IPS-20b (cell line): ENCODE results near the gene NGF.
"Not testable (repeated sequence)": the region's sequence is repeated elsewhere in the genome, so short reads cannot be mapped to it uniquely, and the experiment has no call there.

Source experiments
- H3K27ac ChIP-seq: one replicate; pipeline ENCODE4 v1.5.1; 2013; ENCODE audit warnings: low read length
- H3K27me3 ChIP-seq: 2 replicates; pipeline ENCODE4 v1.6.1; 2013; ENCODE audit warnings: mild to moderate bottlenecking, low read length, inconsistent platforms; ENCODE audit not compliant: insufficient read depth
- H3K36me3 ChIP-seq: 2 replicates; pipeline ENCODE4 v1.6.1; 2013; ENCODE audit warnings: low read depth, mild to moderate bottlenecking, inconsistent platforms, low read length, moderate library complexity; ENCODE audit not compliant: insufficient read depth
- H3K4me1 ChIP-seq: 2 replicates; pipeline ENCODE4 v1.6.1; 2013; ENCODE audit warnings: mild to moderate bottlenecking, control low read depth, inconsistent platforms, low read length, moderate library complexity; ENCODE audit not compliant: insufficient read depth
- H3K4me3 ChIP-seq: 2 replicates; pipeline ENCODE4 v1.5.1; 2013; ENCODE audit warnings: mild to moderate bottlenecking, low read length, inconsistent platforms
- H3K9ac ChIP-seq: 2 replicates; pipeline ENCODE4 v1.6.1; 2013; ENCODE audit warnings: low read depth, mild to moderate bottlenecking, inconsistent platforms, low read length, moderate library complexity
- H3K9me3 ChIP-seq: 2 replicates; pipeline ENCODE4 v1.6.1; 2013; ENCODE audit warnings: mild to moderate bottlenecking, low read depth, low read length, inconsistent platforms; ENCODE audit not compliant: insufficient read depth

The NGF gene

GRCh38 chr1:115320377-115320776 lies 17.7 kb downstream of the NGF start:
- Histone ChIP-seq H3K27ac (no peak overlapping the region), H3K27me3 (no peaks in the 10 kb centered on the region), H3K4me3 (no peak overlapping the region), H3K9me3 (no peaks in the 10 kb centered on the region), H3K9ac (no peak overlapping the region), H3K4me1 (no peaks in the 10 kb centered on the region; the same call in 1 of the 2 replicates), H3K36me3 (no peaks in the 10 kb centered on the region)

- Histone ChIP-seq H3K4me3 (no peak overlapping the region), H3K36me3 (no peaks in the 10 kb centered on the region), H3K27ac (no peak overlapping the region), H3K9ac (no peak overlapping the region), H3K27me3 (no peaks in the 10 kb centered on the region), H3K4me1 (no peaks in the 10 kb centered on the region; the same call in 1 of the 2 replicates), H3K9me3 (no peaks in the 10 kb centered on the region)
These were observed 18.3 kb downstream of the NGF start for GRCh38 chr1:115319706-115320105.

GRCh38 chr1:115317101-115318012 lies 20.7 kb downstream of the NGF start:
- no peak overlapping the region for H3K27ac ChIP-seq
- H3K9me3 ChIP-seq = no peaks in the 10 kb centered on the region
- no peaks in the 10 kb centered on the region for H3K36me3 ChIP-seq
- H3K4me3 ChIP-seq = no peak overlapping the region
- H3K27me3 ChIP-seq = no peaks in the 10 kb centered on the region
- H3K4me1 ChIP-seq = no peaks in the 10 kb centered on the region; the same call in 1 of the 2 replicates
- H3K9ac ChIP-seq = no peak overlapping the region

GRCh38 chr1:115314765-115315164 lies 23.3 kb downstream of the NGF start:
- H3K9ac ChIP-seq = no peak overlapping the region
- no peaks in the 10 kb centered on the region for H3K36me3 ChIP-seq
- no peak overlapping the region for H3K4me3 ChIP-seq
- H3K27ac ChIP-seq = no peak overlapping the region
- no peaks in the 10 kb centered on the region for H3K27me3 ChIP-seq
- no peaks in the 10 kb centered on the region; the same call in 1 of the 2 replicates for H3K4me1 ChIP-seq
- H3K9me3 ChIP-seq = no peaks in the 10 kb centered on the region

GRCh38 chr1:115314092-115314491 lies 24.0 kb downstream of the NGF start:
- Histone ChIP-seq H3K36me3 (no peaks in the 10 kb centered on the region), H3K4me3 (no peak overlapping the region), H3K9me3 (no peaks in the 10 kb centered on the region), H3K27ac (no peak overlapping the region), H3K9ac (no peak overlapping the region), H3K4me1 (no peaks in the 10 kb centered on the region; the same call in 1 of the 2 replicates), H3K27me3 (no peaks in the 10 kb centered on the region)

- H3K36me3 ChIP-seq = no peaks in the 10 kb centered on the region
- H3K27ac ChIP-seq = no peak overlapping the region
- no peaks in the 10 kb centered on the region; the same call in 1 of the 2 replicates for H3K4me1 ChIP-seq
- H3K4me3 ChIP-seq = no peak overlapping the region
- H3K9ac ChIP-seq = no peak overlapping the region
- no peaks in the 10 kb centered on the region for H3K9me3 ChIP-seq
- no peaks in the 10 kb centered on the region for H3K27me3 ChIP-seq
These were observed 24.9 kb downstream of the NGF start for GRCh38 chr1:115313182-115313581.

- no peak overlapping the region for H3K27ac ChIP-seq
- no peaks in the 10 kb centered on the region; the same call in 1 of the 2 replicates for H3K4me1 ChIP-seq
- no peaks in the 10 kb centered on the region for H3K27me3 ChIP-seq
- H3K4me3 ChIP-seq = no peak overlapping the region
- no peak overlapping the region for H3K9ac ChIP-seq
- H3K36me3 ChIP-seq = no peaks in the 10 kb centered on the region
- no peaks in the 10 kb centered on the region for H3K9me3 ChIP-seq
These were observed 25.3 kb downstream of the NGF start for GRCh38 chr1:115312742-115313141.

GRCh38 chr1:115311474-115311989 lies 26.5 kb downstream of the NGF start:
- Histone ChIP-seq H3K4me3 (no peak overlapping the region), H3K9ac (no peak overlapping the region), H3K4me1 (no peaks in the 10 kb centered on the region; the same call in 1 of the 2 replicates), H3K27ac (no peak overlapping the region), H3K27me3 (no peaks in the 10 kb centered on the region), H3K9me3 (no peaks in the 10 kb centered on the region), H3K36me3 (no peaks in the 10 kb centered on the region)

- Histone ChIP-seq H3K4me3 (no peak overlapping the region), H3K27me3 (no peaks in the 10 kb centered on the region), H3K9me3 (no peaks in the 10 kb centered on the region), H3K9ac (no peak overlapping the region), H3K4me1 (no peaks in the 10 kb centered on the region; the same call in 1 of the 2 replicates), H3K27ac (no peak overlapping the region), H3K36me3 (no peaks in the 10 kb centered on the region)
These were observed 27.2 kb downstream of the NGF start for GRCh38 chr1:115310581-115311473.

GRCh38 chr1:115309504-115309903 lies 28.5 kb downstream of the NGF start:
- H3K4me1 ChIP-seq, H3K27me3 ChIP-seq, H3K4me3 ChIP-seq, H3K27ac ChIP-seq, H3K9ac ChIP-seq, H3K9me3 ChIP-seq, H3K36me3 ChIP-seq: not testable (repeated sequence)

- Histone ChIP-seq H3K9me3 (no peaks in the 10 kb centered on the region), H3K36me3 (no peaks in the 10 kb centered on the region), H3K4me3 (no peak overlapping the region), H3K27ac (no peak overlapping the region), H3K4me1 (no peaks in the 10 kb centered on the region; the same call in 1 of the 2 replicates), H3K27me3 (no peaks in the 10 kb centered on the region), H3K9ac (no peak overlapping the region)
These were observed 29.1 kb downstream of the NGF start for GRCh38 chr1:115308969-115309368.
